GM19438 (cell line): ENCODE results near the gene TRAPPC14.

ENCODE experiments used
- ATAC-seq: cut with Tn5 transposase; IDR thresholded peaks from one replicate; pipeline ENCODE4 v1.9.1; 2021; ENCODE audit warnings: low read depth; ENCODE audit not compliant: unreplicated experiment

TRAPPC14 gene

DNA sequence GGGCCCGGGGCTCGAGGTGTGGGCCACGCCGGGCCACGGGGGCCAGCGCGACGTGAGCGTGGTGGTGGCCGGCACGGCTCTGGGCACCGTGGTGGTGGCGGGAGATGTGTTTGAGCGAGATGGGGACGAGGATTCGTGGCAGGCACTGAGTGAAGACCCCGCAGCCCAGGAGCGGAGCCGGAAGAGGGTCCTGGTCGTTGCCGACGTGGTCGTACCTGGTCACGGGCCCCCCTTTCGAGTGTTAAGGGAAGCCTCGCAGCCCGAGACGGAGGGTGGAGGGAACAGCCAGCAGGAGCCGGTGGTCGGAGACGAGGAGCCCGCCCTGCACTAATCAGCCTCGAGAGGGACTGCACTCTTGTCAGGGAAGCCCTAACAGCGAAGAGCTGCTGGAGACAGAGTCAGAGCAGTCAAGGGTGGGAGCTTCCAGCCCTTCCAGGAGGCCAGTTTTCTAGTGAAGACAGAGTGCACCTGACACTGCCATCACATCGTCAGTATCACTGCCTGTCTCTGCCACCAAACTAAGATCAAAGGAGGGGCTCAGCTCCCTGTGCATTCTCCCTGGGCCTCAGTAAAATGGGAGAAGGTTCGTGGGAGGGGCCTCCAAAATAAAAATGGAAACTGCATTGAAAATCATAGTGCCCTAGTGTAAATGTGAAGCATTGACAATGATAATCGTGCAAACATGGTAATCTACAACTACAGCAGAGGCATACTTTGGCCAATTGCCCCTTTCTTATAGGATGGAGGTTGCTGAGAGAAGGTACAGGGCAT is 30.5 kb downstream of the TRAPPC14 start:
- ATAC-seq = no peak

- peak; percentile 59 for ATAC-seq
These were observed 31.3 kb downstream of the TRAPPC14 start, which contains the start of gene MBLAC1 for GRCh38 chr7:100126931-100127865. Gene MBLAC1, plus strand, starts transcription at chr7:100126967. Its CDS starts 429 bp downstream, at chr7:100127396.

GRCh38 chr7:100126239-100126930 is 32.1 kb downstream of the TRAPPC14 start:
- peak; percentile 37 for ATAC-seq

GRCh38 chr7:100124301-100125230 is 34.0 kb downstream of the TRAPPC14 start:
- no peak for ATAC-seq

DNA sequence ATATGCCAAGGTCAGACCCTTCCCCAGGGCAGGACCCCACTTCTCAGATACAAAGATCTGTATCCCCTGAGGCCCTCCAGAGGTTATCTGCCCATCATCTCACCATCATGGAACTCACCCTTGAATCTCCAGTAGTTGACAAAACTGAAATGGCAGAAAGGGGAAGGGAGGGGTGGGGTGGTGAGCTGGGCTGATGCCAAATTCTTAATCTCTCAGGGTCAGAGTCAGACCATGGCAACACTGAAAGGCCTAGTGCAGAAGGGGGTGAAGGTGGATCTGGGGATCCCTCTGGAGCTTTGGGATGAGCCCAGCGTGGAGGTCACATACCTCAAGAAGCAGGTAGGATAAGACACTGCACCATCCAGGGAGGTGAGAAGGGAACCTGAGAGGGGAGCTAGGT is 36.0 kb downstream of the TRAPPC14 start:
- ATAC-seq = no peak

DNA sequence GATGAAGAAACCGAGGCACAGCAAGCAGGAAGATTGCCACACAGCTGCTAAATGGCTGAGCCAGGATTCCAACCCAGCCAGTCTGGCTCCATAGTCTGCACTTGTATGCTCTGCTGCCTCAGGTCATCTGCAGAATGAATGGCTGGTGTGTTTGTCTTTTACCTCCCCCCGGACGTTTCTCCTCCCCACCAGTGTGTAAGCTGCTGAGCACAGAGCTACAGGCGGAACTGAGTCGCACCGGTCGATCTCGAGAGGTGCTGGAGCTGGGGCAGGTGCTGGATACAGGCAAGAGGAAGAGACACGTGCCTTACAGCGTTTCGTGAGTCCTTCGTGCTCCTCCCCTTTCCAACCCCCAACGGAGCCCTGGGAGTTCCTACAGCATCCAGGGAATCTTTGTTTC is 36.5 kb downstream of the TRAPPC14 start:
- ATAC-seq = no peak

DNA sequence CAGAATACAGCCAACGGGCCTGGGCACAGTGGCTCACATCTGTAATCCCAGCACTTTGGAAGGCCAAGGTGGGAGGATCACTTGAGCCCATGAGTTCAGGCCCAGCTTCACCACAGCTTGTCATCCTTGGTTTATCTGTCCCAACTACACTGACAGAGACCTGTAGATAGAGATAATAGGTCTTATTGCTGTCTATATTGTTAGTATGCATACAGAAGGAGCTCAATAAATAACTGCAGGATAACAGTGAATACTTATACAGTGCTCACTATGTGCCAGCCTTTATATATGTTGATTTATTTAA is 37.8 kb downstream of the TRAPPC14 start:
- no peak for ATAC-seq

DNA sequence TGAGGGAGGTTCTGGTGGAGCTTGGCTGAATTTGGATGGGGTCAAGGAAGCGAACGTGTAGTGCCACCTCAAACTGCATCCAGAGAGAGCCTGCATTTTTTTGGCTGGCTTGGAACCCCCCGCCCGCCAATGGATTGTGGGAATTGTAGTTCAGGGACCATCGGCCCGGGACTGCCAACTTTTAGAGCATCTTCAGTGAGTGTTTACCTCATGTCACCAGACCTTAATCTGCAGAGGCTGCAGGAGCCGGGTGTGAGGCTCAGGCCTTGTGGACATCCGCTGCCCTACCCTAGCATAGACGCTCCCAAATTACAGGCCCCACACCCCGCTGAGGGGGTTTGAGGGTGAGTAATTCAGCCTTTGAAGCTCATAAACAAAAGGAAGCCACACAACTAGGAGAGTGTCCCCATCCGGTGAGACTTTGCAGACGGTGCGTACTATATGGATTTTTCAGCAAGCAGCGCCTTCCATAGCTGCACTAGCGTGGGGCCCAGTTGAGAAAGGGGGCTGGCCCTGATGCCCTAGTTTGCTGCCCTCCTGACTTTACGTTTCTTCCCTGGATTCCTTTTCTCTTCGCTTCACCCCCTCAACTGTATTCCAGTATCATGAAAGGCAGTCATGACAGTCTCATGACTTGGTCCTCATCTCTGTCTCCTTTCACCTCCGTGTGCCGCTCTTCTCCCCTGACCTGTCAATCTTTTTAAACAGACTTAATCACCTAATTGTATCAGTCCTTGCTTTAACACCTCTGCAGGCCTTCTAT is 38.4 kb downstream of the TRAPPC14 start:
- peak; percentile 43 for ATAC-seq

- ATAC-seq = peak; percentile 69
These were observed 39.2 kb downstream of the TRAPPC14 start, which contains the start of the genes CNPY4 and TAF6 for GRCh38 chr7:100119072-100119969. Gene CNPY4, plus strand, starts transcription at chr7:100119634. Its CDS starts 111 bp downstream, at chr7:100119745. Gene TAF6, minus strand, starts transcription at chr7:100119358. Its CDS starts 5,149 bp downstream, at chr7:100114209.

DNA sequence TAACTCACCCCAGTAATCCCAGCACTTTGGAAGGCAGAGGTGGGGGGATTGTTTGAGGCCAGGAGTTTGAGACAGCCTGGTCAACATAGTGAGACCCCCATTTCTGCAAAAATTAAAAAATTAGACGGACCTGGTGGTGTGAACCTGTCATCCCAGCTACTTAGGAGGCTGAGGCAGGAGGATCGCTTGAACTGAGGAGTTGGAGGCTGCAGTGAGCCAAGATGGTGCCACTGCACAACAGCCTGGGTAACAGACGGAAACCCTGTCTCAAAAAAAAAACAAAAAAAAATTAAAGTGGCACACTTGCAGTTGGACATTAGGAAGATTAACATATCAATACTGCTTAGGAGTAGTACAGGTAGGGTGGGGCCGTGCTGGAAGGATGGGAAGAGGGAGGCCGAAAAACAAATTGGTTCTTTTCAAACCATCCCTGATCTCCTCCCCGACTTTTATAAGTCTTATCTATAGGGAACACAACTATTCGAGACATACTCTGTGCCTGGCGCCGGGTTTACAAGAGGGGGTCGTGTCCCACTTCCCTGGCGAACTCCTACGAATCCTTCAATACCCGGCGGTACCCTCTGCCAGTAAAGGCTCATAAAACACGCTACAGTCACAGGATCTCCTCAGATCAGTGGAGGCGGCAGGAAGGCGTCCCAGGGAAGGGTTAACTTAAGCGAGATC is 40.0 kb downstream of the TRAPPC14 start:
- ATAC-seq = no peak

- no peak for ATAC-seq
These were observed 43.5 kb downstream of the TRAPPC14 start for GRCh38 chr7:100115026-100115425.

GRCh38 chr7:100111914-100112313 is 46.6 kb downstream of the TRAPPC14 start:
- no peak for ATAC-seq

DNA sequence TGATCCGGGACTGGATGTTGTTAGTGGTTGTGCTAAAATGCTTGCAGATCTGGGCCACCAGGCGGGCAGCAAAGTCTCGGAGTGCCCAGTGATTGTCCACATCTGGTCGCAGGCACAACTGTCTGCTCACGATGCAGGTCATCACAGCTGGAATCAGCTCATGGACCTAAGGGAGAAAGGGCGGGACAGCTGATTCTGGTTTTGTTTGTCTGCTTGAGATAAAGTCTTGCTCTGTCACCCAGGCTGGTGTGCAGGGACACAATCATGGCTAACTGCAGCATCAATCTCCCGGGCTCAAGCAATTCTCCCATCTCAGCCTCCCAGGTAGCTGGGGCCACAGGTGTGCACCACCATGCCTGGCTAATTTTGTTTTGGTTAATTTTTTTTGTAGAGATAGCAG is 47.4 kb downstream of the TRAPPC14 start:
- ATAC-seq = no peak

- ATAC-seq = no peak
These were observed 48.9 kb downstream of the TRAPPC14 start for GRCh38 chr7:100109521-100110163.

DNA sequence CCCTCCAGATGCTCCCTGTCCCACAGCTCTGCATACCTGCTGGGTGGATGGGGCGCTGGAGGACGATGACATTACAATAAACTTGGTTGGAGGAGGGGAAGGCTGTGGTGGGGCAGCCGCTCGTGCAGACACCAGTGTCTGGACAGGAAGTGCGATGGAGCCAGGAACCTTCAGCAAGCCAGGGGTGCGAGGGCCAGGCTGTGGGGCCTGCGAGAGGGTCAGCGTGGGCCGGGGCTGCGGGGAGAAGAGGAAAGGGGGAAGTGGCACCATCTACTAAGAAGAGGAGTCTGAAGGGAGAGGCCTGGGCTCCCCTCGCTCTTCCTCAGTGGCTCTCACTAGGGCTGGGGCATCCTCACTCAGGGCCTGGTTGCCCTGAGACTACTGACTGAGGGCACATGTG is 50.6 kb downstream of the TRAPPC14 start:
- ATAC-seq = no peak

DNA sequence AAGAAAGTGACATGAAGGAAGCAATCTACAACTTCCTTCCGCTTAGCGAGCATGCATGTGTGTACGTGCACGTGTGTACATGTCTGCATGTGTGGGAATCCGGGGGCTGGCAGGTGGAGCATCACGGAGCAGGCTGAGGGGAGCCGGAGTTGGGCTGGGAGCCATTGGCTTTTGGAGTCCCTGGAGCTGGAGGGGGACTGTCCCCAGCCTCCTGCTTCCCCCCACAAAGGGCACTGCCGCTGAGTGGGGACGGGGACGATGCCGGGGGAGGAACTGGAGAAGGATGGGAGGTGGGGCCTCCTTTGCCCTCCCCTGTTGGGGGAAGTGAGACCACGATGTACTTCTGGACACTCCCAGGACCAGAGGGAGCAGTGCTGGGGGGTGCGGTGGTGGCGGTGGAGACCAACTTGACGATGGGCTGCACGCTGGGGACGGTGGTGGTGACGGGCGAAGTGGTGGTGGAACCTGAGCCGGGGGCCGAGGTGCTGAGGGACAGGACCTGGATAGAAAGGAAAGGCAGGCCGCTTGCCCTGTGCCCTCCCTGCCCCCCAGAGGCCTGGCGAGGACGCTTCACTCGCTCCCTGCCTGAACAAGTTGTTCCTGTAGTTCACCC is 51.3 kb downstream of the TRAPPC14 start:
- ATAC-seq = no peak

DNA sequence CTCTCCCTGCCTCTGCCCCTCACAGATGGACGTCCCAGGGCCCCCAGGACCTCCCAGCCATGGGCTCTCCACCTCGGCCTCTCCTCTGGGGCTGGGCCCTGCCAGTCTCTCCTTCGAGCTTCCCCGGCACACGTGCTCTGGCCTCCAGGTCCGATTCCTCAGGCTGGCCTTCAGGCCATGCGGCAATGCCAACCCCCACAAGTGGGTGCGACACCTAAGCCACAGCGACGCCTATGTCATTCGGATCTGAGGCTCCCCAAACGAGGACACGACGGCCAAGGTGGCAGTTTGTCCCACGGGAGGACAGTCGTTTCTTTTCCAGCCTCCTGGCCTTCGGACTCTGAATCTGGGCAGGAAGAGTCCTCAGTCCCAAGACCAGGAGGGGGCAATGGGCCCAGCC is 51.9 kb downstream of the TRAPPC14 start:
- ATAC-seq = no peak
